Measurements from ENCODE around the gene DCBLD1.

The DCBLD1 gene

DNA sequence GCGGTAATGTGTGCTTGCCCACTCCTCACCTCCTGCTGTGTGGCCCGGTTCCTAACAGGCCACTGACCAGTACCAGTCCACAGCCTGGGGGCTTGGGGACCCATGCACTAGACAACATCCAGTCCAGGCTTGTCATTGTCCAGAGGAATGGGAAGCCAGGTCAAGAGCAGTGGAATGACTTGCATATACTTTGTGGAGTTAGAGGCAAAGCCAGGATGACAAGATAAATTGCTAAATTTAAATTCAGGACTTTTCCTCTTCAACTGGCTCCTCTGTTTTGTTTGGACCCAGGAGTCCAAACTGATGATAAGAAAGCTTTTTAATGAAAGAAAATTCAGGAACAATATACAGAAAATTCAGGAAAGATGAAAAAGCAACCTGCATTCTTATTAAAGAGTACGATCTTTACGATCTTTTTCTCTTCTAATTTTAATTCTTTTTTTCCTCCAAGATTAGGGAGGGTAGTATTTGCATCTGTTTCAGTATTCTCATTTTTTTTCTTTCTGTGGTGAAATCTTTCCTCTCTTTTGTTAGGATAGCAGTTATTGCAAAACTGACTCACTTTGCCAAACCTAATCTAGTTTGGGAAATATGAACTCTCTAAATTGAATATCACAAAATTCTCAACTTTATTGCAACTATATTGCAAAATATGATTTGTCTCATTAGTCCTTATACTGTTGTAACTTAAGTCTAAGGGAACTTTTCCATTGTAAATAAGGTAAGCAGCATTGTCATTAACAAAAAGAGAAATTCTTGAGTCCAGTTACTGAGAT lies 48.2 kb downstream of the DCBLD1 start:
- no peak for DNase-seq (ENCODE audit: low read depth in 2 of 2)

DNA sequence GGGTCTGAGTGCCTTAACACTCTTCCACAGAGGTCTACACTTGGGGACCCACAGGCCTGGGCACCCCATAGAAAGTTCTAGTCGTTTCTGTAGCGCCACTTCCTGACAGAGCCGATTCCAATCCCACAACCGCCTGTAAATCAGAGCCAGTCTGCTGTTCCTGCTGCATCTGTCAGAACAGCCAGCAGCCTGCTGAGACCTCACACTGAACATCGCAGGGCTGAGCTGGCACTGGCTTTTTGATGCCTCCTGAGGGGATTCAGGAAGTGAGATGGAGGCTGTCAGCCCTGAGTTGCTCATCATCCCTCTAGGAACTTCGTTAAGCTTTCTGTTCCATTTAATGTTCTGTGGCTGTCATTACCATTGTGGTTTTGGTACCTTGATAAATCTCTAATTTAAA lies 48.9 kb downstream of the DCBLD1 start:
- DNase-seq (ENCODE audit: low read depth in 2 of 2): no peak

GRCh38 chr6:117531809-117532725 lies 49.6 kb downstream of the DCBLD1 start:
- no peak for DNase-seq (ENCODE audit: low read depth in 2 of 2)

DNA sequence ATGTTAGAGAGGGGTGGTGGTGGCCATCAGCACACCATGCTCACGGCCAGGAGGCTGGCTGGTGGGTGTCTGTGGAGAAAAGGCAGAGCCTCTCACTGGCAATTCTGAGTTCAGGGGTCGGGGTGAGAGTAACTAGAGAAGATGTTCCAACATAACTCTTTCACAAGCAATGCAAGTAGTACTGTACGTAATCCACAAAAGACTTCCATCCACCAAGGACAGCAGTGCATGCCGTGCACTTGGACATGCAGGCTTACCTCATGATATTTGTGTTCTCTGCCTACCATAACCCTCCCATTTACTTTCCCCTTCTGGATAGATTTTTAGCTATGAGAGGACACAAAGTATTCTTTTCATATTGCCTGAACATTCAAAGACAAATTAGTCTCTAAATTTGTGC lies 51.3 kb downstream of the DCBLD1 start:
- no peak for DNase-seq (ENCODE audit: low read depth in 2 of 2)

GRCh38 chr6:117534974-117535373 lies 52.5 kb downstream of the DCBLD1 start:
- DNase-seq (ENCODE audit: low read depth in 2 of 2): no peak

DNA sequence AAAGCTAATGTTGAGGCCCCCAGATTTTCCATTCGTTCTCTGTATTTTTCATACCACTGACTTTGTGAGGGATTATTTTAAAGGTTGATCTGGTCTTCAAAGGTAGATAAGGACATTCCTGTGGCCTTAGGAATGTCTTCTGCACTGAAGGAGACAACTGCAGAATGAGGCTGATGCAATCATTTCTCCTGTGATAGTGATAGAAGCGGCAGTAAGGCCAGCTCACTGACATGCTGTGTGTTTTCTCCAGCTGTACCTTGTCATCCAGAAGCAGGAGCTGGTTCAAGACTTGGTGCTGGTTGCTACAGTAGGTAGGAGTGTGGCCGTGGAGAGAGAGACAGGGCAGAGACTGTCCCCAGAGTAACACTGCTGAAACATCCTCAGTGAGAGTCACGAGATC lies 53.8 kb downstream of the DCBLD1 start:
- no peak for DNase-seq (ENCODE audit: low read depth in 2 of 2)

GRCh38 chr6:117538615-117539014 lies 56.1 kb downstream of the DCBLD1 start:
- DNase-seq (ENCODE audit: low read depth in 2 of 2): no peak

DNA sequence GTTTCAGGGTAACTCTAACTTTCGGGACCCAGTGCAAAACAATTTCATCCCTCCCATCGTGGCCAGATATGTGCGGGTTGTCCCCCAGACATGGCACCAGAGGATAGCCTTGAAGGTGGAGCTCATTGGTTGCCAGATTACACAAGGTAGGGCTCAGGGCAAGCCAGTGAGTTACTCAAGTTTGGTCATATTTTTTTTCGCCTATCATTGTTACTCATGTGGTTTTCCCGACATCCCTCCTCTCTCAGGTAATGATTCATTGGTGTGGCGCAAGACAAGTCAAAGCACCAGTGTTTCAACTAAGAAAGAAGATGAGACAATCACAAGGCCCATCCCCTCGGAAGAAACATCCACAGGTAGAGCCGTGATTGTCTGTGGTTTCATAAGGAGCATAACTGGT lies 58.2 kb downstream of the DCBLD1 start:
- no peak for DNase-seq (ENCODE audit: low read depth in 2 of 2)

- no peak for DNase-seq (ENCODE audit: low read depth in 2 of 2)
These were observed 60.0 kb downstream of the DCBLD1 start for GRCh38 chr6:117542493-117542892.

- no peak for DNase-seq (ENCODE audit: low read depth in 2 of 2)
These were observed 62.2 kb downstream of the DCBLD1 start for GRCh38 chr6:117544716-117545115.

- no peak for DNase-seq (ENCODE audit: low read depth in 2 of 2)
These were observed 62.7 kb downstream of the DCBLD1 start for GRCh38 chr6:117545161-117545595.

GRCh38 chr6:117546674-117547073 lies 64.2 kb downstream of the DCBLD1 start:
- no peak for DNase-seq (ENCODE audit: low read depth in 2 of 2)

- DNase-seq (ENCODE audit: low read depth in 2 of 2): peak; percentile 18 to 35
These were observed 65.5 kb downstream of the DCBLD1 start for GRCh38 chr6:117547688-117548621.

- DNase-seq (ENCODE audit: low read depth in 2 of 2): no peak
These were observed 66.4 kb downstream of the DCBLD1 start for GRCh38 chr6:117548797-117549301.

- DNase-seq (ENCODE audit: low read depth in 2 of 2): no peak
These were observed 67.1 kb downstream of the DCBLD1 start for GRCh38 chr6:117549611-117550010.

DNA sequence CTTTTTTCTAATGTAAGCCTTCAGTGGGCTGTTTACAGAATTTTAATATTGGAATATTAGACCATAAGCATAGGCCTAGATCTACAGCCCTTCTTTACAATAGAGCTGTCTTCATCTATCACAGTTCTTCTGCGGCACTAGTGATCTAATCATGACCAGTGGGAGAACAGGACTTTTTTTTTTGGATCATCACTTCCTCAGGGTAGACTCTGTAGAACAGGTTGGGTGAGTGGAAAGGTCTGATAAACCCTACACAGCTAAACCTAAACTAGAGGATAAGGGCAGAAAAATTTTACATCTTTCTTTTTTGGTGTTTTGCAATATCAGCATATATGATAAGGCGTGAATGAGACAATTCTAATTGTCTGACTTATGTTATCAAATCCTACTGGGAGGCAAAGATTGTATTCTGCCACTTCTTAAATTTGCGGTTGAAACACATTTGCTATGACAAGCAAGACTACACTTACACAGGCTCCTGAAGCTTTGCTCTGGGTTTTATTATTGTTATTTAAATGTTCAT lies 67.7 kb downstream of the DCBLD1 start:
- DNase-seq (ENCODE audit: low read depth in 2 of 2): no peak

DNA sequence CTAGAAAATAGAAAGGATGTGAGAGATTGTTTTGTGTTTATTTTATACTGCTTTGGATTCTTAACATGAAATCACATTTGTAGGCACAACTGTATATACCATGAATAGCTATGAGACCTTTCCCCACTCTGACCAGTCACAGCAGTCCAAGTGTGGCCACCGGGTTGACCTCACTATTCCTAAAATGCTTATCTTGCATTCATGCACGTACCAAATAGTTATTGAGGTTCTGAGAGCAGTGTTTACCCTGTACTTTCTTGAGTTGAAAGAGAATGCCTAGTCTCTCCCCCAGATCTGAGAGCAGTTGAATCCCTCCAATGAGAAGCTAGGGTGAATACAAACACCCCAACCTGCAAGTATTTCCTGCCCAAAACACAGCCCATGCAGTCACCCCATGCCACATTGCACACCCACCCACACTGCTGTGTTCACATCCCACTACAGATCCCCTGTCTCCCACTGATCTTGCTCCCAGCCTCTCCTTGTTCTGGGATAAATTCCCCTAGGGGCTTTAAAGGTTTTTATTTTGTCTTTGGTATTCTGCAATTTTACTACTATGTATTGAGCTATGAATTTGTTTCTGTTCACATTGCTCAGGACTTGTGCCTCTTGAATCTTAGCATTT lies 68.3 kb downstream of the DCBLD1 start:
- no peak for DNase-seq (ENCODE audit: low read depth in 2 of 2)

- DNase-seq (ENCODE audit: low read depth in 2 of 2): no peak
These were observed 70.1 kb downstream of the DCBLD1 start for GRCh38 chr6:117552618-117553017.

GRCh38 chr6:117553142-117553541 lies 70.7 kb downstream of the DCBLD1 start:
- no peak for DNase-seq (ENCODE audit: low read depth in 2 of 2)

- no peak for DNase-seq (ENCODE audit: low read depth in 2 of 2)
These were observed 72.9 kb downstream of the DCBLD1 start for GRCh38 chr6:117555262-117555849.
